ENCODE measurements around the gene BCKDK. TPM values are rescaled to one million over a fixed set of nuclear protein-coding genes. Genes with fewer than 3 reads are reported as not detected.

BCKDK gene
- total and polyA plus RNA-seq, 2 of the 13 experiments (the other 11 are each of a cell fraction or from before 2014, with no cell fraction given) = 24.9 to 42.6 TPM

DNA sequence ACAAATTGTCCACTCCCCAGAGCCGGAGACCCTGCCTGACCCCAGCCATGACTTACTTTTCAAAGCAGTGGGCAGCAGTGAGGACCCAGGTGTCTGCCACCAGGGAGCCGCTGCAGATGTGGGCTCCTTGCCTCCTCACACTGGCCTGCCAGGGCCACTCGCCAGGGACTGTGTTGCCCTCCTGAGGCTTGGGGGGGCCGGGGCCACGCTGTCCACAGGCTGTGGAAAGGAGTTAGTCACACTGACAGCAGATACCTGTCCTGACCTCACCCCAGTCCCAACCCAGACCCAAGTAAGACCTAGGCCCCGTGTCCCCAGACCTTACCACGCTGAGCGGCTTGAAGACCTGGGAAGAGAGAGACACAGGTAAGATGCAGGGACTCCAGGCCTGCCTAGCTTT is 20.7 kb upstream of the BCKDK start:
- H4K20me1 ChIP-seq (ENCODE audit: insufficient read depth, low read length) = peaks cover 4% of the 10 kb centered on the region; the same call in 1 of the 2 replicates
- ATAC-seq = no peak
- H3K27me3 ChIP-seq (ENCODE audit: control insufficient read depth in 1 of 2, insufficient read depth in 2 of 2, low read length in 2 of 2) = no peaks in the 10 kb centered on the region
- WGBS (ENCODE audit: low lambda C conversion rate) = 95% methylated on average over 6 of the region's 8 CpGs
- in situ Hi-C loops (cut with HindIII; ENCODE audit: extremely low pct_ligation_motif_present, low pct_unique_long_range_greater_than_20kb) = no loop called here
- no peak overlapping the region for H3K4me2 ChIP-seq (ENCODE audit: low read depth, low read length)
- H3K4me3 ChIP-seq (replicated peaks in 1 of 3; ENCODE audit: insufficient read depth in 1 of 3, low read depth in 2 of 3, low read length in 3 of 3) = no peak overlapping the region
- intact Hi-C loops (cut with micrococcal nuclease; ENCODE audit: unreplicated experiment) = no loop called here
- no peak for DNase-seq (ENCODE audit: low spot score)
- no peaks in the 10 kb centered on the region for H3K9me3 ChIP-seq (ENCODE audit: low read length)
- POLR2A ChIA-PET = no interaction called here
- TF ChIP-seq SMARCC2 (IDR thresholded peaks at IDR 0.05) (no peak), XBP1 (CRISPR knock-in tag; IDR thresholded peaks at IDR 0.05) (no peak), AGO2 (optimal IDR thresholded peaks at IDR 0.05; ENCODE audit: low read depth, low read length) (peak; percentile 26), EZH2 (conservative IDR thresholded peaks at IDR 0.05; ENCODE audit: low read depth, low read length) (no peak), ATF7-NPFF (CRISPR knock-in tag; IDR thresholded peaks at IDR 0.05; ENCODE audit: low read depth) (no peak), POLR2AphosphoS2 (IDR thresholded peaks at IDR 0.05; ENCODE audit: low read depth, low read length) (no peak), ZSCAN12 (CRISPR knock-in tag; IDR thresholded peaks at IDR 0.05) (no peak), ASH2L (IDR thresholded peaks at IDR 0.05; ENCODE audit: insufficient read length, low read depth, low read length) (no peak), ZIK1 (CRISPR knock-in tag; IDR thresholded peaks at IDR 0.05; ENCODE audit: borderline replicate concordance, low read depth) (no peak), ZNF746 (CRISPR knock-in tag; IDR thresholded peaks at IDR 0.05) (no peak), SALL1 (CRISPR knock-in tag; IDR thresholded peaks at IDR 0.05) (0 out of 2 replicates have a peak, but pooled peaks have one; percentile 10), ZNF205 (CRISPR knock-in tag; IDR thresholded peaks at IDR 0.05) (no peak), ZNF33A (CRISPR knock-in tag; IDR thresholded peaks at IDR 0.05; ENCODE audit: borderline replicate concordance) (no peak), POLR2G (IDR thresholded peaks at IDR 0.05; ENCODE audit: low read depth, low read length) (0 out of 2 replicates have a peak, but pooled peaks have one; percentile 28), ZBTB1 (CRISPR knock-in tag; IDR thresholded peaks at IDR 0.05; ENCODE audit: borderline replicate concordance) (no peak)
- BruUV-seq (replicated peaks) = no TSS peak
- H3K79me2 ChIP-seq (ENCODE audit: insufficient read depth, low read length) = peaks cover 15% of the 10 kb centered on the region
- peaks cover 16 to 27% of the 10 kb centered on the region in 2 experiments for H3K36me3 ChIP-seq (replicated peaks in 1 of 2; ENCODE audit: control insufficient read depth in 1 of 2, insufficient read depth in 2 of 2, low read length in 2 of 2)
- CTCF ChIA-PET (ENCODE audit: low intra/inter-chr PET ratio, low total read pairs) = no interaction called here
- no peak overlapping the region for H3K9ac ChIP-seq (ENCODE audit: insufficient read depth, low read depth, low read length)
- H3K27ac ChIP-seq (ENCODE audit: extremely low read length, insufficient read depth, low read length) = no peak overlapping the region
- no peak for FAIRE-seq
- H2AFZ ChIP-seq (ENCODE audit: low read length) = no peak overlapping the region
- peaks cover 4% of the 10 kb centered on the region for H3K4me1 ChIP-seq (ENCODE audit: insufficient read depth, low read length)
